Keratinocyte (primary cell): ENCODE measurements around the gene ERCC6L2.

ENCODE experiments used
- CTCF ChIP-seq, 3 experiments: IDR thresholded peaks in 1 of 3; conservative IDR thresholded peaks in 1 of 3; optimal IDR thresholded peaks in 1 of 3; 2 replicates in 2 of 3; 3 replicates in 1 of 3; pipeline versions ENCODE3 to v1.5.1; 2011; ENCODE audit warnings: low read length in 3 of 3, mild to moderate bottlenecking in 3 of 3, moderate library complexity in 2 of 3, control low read depth in 1 of 3, inconsistent platforms in 1 of 3; ENCODE audit not compliant: insufficient read depth in 2 of 3; ENCODE audit errors: extremely low read depth in 1 of 3
- EZH2 ChIP-seq: IDR thresholded peaks from one replicate; pipeline ENCODE4 v1.6.1; 2012; ENCODE audit warnings: inconsistent platforms, mild to moderate bottlenecking, low read length, moderate library complexity

GRCh38 chr9:96009223-96009602, 133.7 kb downstream of the ERCC6L2 start:
- TF ChIP-seq CTCF (optimal IDR thresholded peaks at IDR 0.05 in 1 of 3, IDR thresholded peaks at IDR 0.05 in 1 of 3, conservative IDR thresholded peaks at IDR 0.05 in 1 of 3; ENCODE audit: extremely low read depth in 1 of 3, insufficient read depth in 2 of 3, low read length in 3 of 3) = no peak
- TF ChIP-seq EZH2 = no peak
